ENCODE data around the gene CMSS1. TPM values are rescaled to one million over a fixed set of nuclear protein-coding genes. Genes with fewer than 3 reads are reported as not detected.

The CMSS1 gene
- total RNA-seq, 4 donors from 2014 or later = 1.3 to 9.9 (median 2.3) TPM

- no peaks in the 10 kb centered on the region for H3K36me3 ChIP-seq
- no peaks in the 10 kb centered on the region for H3K27me3 ChIP-seq
- no peak overlapping the region for H3K4me3 ChIP-seq
- no peaks in the 10 kb centered on the region for H3K9me3 ChIP-seq
- TF ChIP-seq, protein P1, sequence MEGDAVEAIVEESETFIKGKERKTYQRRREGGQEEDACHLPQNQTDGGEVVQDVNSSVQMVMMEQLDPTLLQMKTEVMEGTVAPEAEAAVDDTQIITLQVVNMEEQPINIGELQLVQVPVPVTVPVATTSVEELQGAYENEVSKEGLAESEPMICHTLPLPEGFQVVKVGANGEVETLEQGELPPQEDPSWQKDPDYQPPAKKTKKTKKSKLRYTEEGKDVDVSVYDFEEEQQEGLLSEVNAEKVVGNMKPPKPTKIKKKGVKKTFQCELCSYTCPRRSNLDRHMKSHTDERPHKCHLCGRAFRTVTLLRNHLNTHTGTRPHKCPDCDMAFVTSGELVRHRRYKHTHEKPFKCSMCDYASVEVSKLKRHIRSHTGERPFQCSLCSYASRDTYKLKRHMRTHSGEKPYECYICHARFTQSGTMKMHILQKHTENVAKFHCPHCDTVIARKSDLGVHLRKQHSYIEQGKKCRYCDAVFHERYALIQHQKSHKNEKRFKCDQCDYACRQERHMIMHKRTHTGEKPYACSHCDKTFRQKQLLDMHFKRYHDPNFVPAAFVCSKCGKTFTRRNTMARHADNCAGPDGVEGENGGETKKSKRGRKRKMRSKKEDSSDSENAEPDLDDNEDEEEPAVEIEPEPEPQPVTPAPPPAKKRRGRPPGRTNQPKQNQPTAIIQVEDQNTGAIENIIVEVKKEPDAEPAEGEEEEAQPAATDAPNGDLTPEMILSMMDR (IDR thresholded peaks at IDR 0.05) = no peak
- no peak for TF ChIP-seq POLR2A (IDR thresholded peaks at IDR 0.05)
- H3K4me1 ChIP-seq = no peaks in the 10 kb centered on the region
- H3K27ac ChIP-seq = no peak overlapping the region
- DNase-seq = no peak
These were observed 157.3 kb downstream of the CMSS1 start for GRCh38 chr3:99974989-99975388.

GRCh38 chr3:99976584-99976983 is 158.9 kb downstream of the CMSS1 start:
- no peak for DNase-seq
- no peaks in the 10 kb centered on the region for H3K36me3 ChIP-seq
- no peaks in the 10 kb centered on the region for H3K4me1 ChIP-seq
- H3K9me3 ChIP-seq = no peaks in the 10 kb centered on the region
- no peaks in the 10 kb centered on the region for H3K27me3 ChIP-seq
- no peak overlapping the region for H3K4me3 ChIP-seq
- no peak overlapping the region for H3K27ac ChIP-seq
- TF ChIP-seq, protein P1 (IDR thresholded peaks at IDR 0.05) = no peak
- TF ChIP-seq POLR2A (IDR thresholded peaks at IDR 0.05) = no peak

- no peaks in the 10 kb centered on the region for H3K9me3 ChIP-seq
- no peaks in the 10 kb centered on the region for H3K36me3 ChIP-seq
- no peak for DNase-seq
- no peaks in the 10 kb centered on the region for H3K4me1 ChIP-seq
- no peaks in the 10 kb centered on the region for H3K27me3 ChIP-seq
- H3K4me3 ChIP-seq = no peak overlapping the region
- TF ChIP-seq, protein P1 (IDR thresholded peaks at IDR 0.05) = no peak
- TF ChIP-seq POLR2A (IDR thresholded peaks at IDR 0.05) = no peak
- H3K27ac ChIP-seq = no peak overlapping the region
These were observed 160.6 kb downstream of the CMSS1 start for GRCh38 chr3:99978221-99978620.

DNA sequence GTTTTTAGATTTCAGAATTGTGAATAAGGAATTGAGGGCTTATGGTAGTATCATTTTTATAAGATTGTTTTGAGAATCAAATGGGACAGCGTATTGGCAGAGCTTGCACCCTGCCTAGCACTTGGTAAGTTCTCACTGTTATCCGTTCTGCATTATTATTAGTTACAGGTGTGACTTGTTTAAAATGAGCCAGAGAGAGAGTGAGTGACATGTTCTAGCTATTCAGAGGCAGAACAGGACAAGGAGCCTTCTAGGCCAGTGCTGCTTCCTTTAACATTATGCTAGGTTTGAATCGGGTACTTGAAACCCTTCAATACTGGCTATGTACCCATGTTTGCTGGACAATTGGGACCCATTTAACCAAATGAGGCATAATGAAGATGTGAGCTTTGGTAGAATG is 162.9 kb downstream of the CMSS1 start:
- H3K27ac ChIP-seq = no peak overlapping the region
- H3K4me3 ChIP-seq = no peak overlapping the region
- no peaks in the 10 kb centered on the region for H3K9me3 ChIP-seq
- no peak for DNase-seq
- no peaks in the 10 kb centered on the region for H3K27me3 ChIP-seq
- no peak for TF ChIP-seq POLR2A (IDR thresholded peaks at IDR 0.05)
- TF ChIP-seq, protein P1 (IDR thresholded peaks at IDR 0.05) = no peak
- no peaks in the 10 kb centered on the region for H3K4me1 ChIP-seq
- H3K36me3 ChIP-seq = no peaks in the 10 kb centered on the region

DNA sequence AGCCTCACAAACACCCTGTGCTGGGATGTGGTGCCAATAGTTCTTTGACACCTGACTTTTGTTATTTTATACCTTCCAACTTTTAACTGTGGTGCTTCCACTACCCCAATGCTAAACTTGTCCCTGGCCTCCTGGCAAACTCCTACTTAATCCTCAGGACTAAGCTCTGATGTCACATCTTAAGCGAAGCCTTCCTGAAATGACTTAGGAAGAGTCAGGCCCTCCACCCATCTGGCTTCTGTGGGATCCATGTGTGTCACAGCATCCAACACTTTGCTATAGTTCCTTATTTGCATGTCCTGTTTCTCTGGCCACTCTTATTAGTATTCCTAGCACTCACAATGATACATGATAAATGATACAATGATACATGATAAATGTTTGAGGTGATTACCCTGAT is 163.5 kb downstream of the CMSS1 start:
- no peaks in the 10 kb centered on the region for H3K27me3 ChIP-seq
- H3K36me3 ChIP-seq = no peaks in the 10 kb centered on the region
- H3K4me1 ChIP-seq = no peaks in the 10 kb centered on the region
- H3K9me3 ChIP-seq = no peaks in the 10 kb centered on the region
- H3K27ac ChIP-seq = no peak overlapping the region
- TF ChIP-seq, protein P1 (IDR thresholded peaks at IDR 0.05) = no peak
- no peak for TF ChIP-seq POLR2A (IDR thresholded peaks at IDR 0.05)
- DNase-seq = no peak
- H3K4me3 ChIP-seq = no peak overlapping the region

- Histone ChIP-seq H3K4me1 (no peaks in the 10 kb centered on the region), H3K9me3 (no peaks in the 10 kb centered on the region), H3K4me3 (no peak overlapping the region), H3K36me3 (no peaks in the 10 kb centered on the region), H3K27me3 (no peaks in the 10 kb centered on the region), H3K27ac (no peak overlapping the region)
- TF ChIP-seq, protein P1 (IDR thresholded peaks at IDR 0.05) = no peak
- TF ChIP-seq POLR2A (IDR thresholded peaks at IDR 0.05) = no peak
- no peak for DNase-seq
These were observed 165.0 kb downstream of the CMSS1 start for GRCh38 chr3:99982650-99983049.

Measured in Peyer's patch (tissue), 4 donors.